GM12872 (cell line): Measurements from ENCODE around the gene HJURP.

ENCODE experiments used
- CTCF ChIP-seq: IDR thresholded peaks from 3 replicates; pipeline ENCODE4 v1.5.1; 2011; ENCODE audit warnings: low read depth, mild to moderate bottlenecking, low read length, moderate library complexity; ENCODE audit not compliant: insufficient read depth

Gene HJURP

GRCh38 chr2:233820774-233821105 lies 33.6 kb downstream of the HJURP start:
- TF ChIP-seq CTCF, result no peak

DNA sequence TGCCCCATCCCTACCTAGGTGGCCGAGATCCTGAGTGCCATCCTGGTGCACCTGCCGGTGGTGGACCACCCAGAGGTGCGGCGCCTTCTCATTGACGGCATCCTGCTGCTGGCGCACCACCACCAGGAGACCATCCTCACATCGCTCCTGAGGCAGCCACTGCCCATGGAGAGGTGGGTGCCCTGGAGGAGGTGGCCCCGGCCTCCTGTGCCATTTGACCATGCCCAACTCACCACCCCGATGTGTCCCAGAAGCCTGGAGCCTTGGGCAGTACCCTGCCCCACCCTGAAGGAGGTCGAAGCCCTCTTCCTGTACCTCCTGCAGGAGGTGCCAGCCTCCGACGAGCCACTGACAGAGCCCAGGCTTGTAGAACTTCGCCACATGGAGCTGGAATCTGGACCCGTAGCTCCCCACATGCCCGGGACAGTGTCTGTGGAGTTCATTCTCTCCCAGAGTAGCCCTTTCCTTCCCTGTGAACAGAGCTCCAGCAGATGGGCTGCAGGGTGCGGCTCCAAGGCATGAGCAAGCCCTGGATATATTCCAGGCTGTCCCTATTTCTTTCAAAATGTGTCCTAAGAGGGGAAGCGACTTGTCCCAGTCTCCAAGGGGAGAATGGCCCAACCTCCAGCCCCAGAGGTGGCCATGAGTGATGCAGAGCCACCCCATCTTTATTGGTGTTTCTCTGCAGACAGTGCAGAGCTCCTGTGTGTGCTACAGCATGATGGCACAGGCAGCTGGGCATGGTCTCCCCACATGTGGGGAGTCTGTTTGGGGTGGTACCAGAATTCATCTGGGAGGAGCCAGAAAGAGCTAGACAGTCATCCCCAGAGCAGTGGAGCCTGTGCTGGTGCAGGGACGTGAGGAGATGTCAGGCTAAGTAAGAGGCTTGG lies 34.2 kb downstream of the HJURP start:
- TF ChIP-seq CTCF, result no peak

DNA sequence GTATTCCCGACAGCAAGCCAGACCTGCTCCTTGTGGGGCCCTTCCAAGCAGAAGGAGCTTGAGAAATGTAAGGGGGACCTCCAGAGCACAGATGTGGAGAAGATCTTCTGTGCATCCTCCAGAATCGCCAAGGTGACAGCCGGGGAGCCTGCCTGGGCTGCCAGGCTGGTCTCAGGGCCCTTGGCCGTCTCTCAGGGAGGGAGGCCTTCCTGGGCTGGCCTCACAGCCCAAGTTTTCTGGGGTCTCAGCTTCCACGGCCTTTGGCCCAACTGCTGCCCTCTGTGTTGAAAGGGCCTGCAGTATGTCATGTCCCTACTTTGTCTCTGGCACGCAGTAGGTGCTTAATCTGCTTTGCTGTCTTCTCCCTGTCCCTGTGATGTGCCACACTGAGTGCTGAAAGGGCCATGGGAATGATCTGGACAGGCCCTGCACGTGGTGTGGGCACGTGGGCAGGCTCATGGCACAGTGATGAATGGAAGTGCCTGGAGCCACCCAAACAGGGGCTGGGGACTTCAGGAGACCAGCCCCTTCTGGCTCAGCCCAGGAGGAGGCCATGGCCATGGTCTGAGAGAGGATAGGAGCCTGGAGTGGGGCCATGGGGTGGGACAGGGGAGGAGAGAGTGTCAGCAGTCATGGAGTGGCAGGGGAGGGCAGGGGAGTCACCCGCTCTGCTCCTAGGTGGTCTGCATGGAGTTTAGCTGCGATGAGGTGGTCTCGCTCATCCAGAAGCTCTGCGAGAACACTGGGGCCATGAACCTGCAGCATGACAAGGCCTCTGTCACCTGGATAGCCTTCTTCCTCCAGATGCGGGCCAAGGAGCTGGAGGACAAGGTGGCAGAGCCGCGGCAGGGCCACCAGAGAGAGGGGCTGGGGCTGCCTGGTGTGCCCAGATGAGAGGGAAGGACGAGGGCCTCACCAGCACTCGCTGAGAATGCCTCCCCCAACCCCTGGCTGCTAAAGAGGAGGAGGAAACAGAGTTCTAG lies 35.4 kb downstream of the HJURP start:
- no peak for TF ChIP-seq CTCF

- TF ChIP-seq CTCF, result no peak
Observed at GRCh38 chr2:233817995-233818638, 36.2 kb downstream of the HJURP start.

- no peak for TF ChIP-seq CTCF
Observed at GRCh38 chr2:233817361-233817911, 36.9 kb downstream of the HJURP start.

GRCh38 chr2:233816771-233817170 lies 37.6 kb downstream of the HJURP start:
- no peak for TF ChIP-seq CTCF
